T-helper 2 cell treated with Interferon-gamma antibody and Interleukin-4, amounts not matched to agents 100 ng/mL and 5 ng/mL, for 36 hours (primary cell): ENCODE results near the gene VTI1A. TPM values are rescaled to one million over a fixed set of nuclear protein-coding genes. Genes with fewer than 3 reads are reported as not detected.

Experiments used
- intact Hi-C: fragments of 100-400 bp; cut with micrococcal nuclease; formaldehyde crosslinking; loops from one replicate; pipeline ENCODE4 v1.15.1; 2023
- total RNA-seq: library from RNA; stranded (reverse); gene quantifications from 2 replicates; pipeline ENCODE4 v1.2.3, GENCODE V29; 2022

Gene VTI1A
- total RNA-seq, 1 donor from 2014 or later = 41.5 TPM

DNA sequence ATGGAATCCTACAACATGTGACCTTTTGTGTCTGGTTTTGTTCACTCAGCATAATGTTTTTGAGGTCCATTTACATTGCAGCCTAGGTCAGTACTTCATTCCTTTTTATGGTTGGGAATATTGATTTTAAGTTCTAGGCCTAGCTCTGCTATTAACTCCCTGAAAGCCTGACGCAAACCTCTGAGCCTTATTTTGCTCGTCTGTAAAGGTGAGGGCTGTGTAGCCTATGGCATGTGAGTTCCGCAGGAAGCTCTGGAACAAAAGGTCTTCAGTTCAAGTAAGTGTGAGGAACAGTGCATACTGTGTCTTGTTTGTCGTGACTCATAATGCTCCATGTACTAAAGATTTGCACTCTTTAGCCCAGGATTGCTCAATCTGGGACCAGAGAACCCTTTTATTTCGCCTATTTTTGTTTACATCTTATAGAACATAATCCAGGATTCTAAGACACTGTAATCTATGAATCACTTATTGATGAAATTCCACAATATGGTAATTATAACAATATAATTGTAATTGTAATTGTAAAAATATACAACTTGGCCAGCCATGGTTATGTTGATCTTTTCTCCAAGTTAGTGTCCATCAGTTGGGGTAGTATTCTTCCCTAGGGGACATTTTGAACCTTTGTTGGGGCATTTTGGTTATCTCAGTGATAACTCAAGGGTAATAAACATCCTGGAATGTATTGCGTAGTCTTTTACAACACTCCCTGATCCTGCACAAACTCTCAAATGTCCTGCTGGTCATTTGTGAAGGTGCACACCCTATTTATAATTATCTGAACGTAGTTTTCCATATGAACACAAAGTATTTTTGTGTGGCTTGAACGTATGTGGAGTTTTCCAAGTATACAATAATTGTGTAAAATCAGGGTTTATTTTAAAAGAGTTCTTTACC is 184.7 kb downstream of the VTI1A start:
- intact Hi-C loops = no loop called here

DNA sequence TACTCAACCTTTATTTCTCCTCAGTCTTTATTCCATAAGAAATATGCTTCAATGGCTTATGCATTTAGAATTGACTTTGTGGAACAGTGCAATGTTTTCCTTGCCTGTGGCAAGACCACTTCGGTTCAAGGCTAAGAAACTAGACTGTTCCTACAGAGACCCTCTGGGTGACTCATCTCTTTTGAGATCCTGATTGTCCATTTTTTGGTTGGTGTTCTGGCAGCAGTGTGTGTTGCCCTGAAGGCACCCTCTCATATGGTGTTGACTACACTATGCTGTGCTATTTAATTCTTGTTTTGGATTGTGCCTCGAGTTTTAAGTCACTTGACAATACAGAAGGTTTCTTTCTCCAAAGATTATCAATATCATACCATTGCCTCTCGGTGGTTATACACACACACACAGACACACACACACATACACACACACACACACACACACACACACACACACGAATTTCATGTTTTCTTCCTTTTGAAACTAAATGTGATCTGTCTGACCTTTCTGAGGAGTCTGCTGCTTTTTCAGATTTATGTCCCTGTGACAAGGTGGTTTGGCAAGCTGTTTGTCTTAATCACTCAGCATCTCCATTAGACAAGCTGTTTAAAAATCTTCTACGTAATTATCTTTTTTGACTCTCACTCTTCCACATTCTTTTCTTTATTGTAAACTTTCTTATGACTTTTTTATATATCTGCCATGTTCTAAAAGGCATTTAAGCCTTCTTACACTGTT is 187.2 kb downstream of the VTI1A start:
- intact Hi-C loops = no loop called here

DNA sequence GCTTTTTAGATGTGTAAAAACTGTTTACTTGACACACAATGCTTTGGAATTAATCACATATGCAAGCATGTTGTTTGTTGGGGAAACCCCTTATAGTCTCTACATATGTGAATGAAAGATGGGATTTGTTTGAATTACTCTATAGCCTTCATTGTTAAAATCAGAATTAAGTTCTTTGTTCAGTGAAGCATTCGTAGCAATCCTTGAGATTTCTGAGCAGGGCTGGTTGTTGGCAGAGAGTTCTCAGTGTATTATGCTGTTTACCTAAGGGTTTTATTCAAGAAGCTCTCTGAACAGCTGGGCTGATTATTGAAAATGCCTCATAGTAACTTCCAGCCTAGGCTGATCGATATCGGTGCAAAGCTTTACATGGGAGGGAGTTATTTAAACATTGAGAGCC is 190.9 kb downstream of the VTI1A start:
- intact Hi-C loops = no loop called here

DNA sequence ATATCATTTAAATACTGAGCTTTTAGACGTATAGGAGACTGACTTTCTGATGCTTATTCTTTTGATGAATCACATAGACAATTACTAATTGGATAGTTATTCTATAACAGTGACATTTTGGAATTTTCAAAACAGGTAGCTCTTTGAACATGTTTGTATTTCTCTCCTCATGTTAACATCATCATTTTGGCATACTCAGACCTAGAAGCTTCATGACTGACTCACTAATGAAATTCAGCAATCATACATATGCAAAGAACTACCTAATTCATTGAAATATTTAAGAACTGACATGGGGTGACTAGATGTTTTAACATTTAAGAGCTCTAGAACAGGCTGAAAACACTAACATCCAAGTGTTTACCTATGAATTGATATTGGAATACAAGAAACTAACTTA is 192.3 kb downstream of the VTI1A start:
- intact Hi-C loops = no loop called here

DNA sequence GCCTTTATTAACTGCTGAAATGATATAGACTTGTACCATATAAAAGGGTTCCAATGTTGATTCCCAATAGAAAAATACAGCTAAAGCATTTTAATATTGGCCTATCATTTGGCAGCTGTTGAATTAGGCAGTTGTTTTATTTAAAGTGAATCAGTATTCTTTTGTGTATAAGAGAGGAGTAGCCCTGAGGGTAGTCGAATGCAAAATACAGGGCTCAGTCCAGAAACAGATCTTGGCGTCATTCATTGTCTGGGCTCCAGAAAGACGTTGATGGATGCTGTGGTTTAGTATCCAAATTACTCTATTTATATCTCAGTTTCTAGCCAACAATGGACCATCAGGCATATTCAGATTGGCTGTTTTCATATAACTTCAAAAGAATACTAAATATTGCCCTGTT is 193.6 kb downstream of the VTI1A start:
- intact Hi-C loops = no loop called here

DNA sequence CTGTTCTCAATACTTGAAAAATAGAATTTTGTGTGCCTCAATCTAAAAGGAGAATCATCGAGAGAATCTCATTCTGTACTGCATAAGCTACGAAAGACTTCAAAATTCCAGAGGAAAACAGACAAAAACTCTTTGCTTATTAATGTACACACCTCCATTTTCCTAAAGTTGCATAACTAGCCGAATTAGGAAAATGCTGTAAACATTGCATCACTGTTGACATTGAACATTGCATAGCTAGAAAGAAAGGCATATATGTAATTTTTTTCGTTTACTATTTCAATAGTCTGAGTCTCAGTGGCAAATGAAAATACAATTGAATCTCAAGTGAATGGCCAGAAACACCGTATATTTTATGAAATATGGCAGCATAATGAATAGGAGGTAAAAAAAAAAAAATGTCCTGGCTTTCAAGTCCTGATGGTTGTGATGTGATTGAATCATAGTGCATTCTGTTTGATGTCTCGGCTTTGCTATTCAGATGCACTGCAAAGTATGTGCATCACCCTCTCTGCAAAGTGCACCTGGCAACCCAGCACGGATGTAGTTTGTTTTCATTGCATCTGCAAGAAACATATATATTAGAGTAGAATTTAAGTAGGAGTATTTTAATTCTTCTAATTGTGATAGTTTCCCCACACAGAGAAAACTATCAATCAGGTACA is 196.7 kb downstream of the VTI1A start:
- intact Hi-C loops = no loop called here

DNA sequence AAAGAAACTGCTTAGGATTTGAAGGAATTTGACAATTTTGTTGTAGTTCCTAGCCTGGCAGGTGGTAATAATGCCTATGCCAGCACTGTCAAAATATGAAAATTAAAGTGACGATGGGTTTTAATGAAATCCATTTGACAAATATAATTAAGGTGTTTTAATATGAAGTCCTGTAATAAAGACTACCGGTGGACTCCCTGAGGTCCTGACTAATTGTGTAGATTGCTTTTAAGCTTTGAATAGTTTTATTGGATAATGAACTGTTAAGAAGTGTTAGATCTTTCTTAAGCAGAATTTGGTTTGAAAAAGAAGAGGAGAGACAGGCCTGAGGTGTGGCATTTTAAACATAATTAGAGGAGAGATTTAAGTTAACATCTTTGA is 197.2 kb downstream of the VTI1A start:
- intact Hi-C loops = no loop called here

DNA sequence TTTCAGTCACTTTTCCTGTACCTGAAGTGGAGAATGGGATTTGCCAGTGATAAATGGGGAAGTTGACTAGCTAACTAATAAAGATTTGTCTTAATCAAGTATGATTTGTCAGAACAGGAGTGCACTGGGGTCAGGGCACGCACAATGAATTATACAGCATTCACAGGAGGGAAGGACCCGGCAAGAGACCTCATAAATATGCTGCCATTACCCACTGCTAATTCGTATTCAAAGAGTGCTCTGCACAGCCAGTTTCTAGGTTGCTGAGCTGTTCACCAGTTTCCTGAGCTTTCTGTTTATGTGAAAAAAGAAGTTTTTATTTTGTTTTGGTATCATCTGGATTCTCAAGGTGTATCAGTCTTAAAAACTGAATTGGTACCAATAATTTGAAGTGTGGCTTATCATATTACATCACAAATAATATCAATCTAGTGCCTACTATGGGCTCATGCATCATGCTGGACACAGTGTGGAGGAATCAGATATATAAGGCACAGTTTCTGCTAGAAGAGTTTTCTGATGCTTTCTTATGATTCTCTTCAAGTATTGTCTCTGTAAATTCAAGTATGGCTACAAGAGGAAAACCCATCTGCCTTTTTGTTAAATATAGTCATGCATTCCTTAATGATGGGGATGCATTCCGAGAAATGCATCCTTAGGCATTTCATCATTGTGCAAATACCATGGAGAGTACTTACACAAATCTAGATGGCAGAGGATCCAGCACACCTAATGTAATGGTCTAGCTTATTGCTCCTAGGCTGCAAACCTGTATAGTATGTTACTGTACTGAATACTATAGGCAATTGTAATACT is 202.2 kb downstream of the VTI1A start:
- intact Hi-C loops = no loop called here

DNA sequence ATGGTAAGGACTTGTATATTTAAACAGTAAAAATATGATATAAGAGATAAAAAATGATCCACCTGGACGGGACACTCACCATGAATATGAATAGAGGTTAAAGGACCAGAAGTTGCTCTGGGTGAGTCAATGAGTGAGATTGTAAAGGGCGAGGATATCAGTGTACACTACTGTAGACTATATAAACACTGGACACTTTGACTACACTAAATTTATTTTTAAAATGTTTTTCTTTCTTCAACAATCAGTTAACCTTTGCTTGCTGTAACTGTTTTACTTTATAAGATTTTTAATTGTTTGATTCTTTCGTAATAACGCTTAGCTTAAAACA is 202.8 kb downstream of the VTI1A start:
- intact Hi-C loops = no loop called here

DNA sequence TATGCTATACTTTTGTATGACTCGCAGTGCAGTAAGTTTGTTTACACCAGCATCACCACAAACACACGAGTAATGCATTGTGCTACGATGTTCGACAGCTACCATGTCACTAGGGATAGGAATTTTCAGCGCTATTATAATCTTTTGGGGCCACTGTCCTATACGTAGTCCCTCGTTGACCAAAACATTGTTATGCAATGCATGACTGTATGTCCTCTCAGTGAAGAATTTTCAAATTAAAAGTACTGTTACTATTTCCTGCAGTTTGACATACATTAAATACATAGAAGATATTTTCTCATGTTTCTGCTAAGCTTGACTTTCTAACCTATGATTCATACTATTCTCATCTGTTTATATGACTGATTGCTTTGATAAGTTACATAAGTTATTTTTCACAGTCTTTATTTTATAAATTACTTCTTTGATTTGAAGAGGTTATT is 203.6 kb downstream of the VTI1A start:
- intact Hi-C loops = no loop called here

DNA sequence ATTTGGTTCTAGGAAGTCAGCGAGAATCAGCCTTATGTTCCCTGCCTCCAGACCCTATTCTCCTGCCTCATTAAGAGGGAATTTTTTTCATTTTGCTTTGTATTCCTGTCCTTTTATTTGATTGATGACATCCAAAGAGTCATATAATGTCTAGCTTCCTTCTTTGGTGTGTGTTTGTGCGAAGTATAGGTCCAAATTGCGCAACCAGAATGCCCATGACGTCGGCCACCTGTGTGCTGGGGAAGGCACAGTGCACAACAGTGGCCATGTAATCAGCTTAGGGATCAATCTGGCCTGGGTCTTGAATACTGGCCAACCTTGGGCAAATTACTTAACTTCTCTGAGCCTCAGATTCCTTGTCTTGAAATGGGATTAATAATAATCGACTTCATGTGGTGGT is 206.2 kb downstream of the VTI1A start:
- intact Hi-C loops = no loop called here

DNA sequence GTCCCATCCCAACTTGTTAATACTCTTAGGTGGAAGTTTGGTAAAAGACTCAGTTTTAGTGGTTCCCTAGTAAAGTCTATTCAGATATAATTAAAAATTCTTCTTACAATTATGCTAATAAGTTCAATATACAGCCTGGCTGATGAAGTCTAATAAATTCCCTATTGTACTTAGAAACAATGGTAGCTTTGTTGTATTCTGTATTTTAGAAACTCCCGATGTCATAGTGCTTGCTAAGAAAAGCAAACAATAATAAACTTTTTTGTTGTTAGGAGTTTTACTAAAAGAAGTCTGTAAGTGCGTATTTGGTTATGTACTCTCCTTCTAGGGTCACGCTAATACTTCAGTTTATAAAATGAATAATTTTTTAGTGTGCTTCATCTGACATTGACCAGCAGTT is 206.8 kb downstream of the VTI1A start:
- intact Hi-C loops = no loop called here

DNA sequence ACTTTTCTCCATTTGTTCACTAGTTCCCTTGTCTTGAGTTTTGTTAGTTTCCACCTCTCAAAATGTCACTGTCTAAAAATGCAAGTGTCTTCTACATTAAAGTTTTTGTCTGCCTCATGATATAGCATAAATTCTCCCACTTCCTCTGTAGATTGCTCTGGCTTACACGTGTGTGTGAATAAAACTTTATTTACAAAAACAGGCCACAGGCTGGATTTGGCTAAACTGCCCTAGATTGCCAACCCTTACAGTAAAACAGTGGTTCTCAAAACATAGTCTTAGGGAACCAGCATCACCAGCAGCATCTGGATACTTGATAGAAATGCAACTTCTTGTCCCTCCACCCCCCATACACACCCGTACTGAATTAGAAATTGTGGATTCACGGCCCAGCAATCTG is 207.8 kb downstream of the VTI1A start:
- intact Hi-C loops = no loop called here

DNA sequence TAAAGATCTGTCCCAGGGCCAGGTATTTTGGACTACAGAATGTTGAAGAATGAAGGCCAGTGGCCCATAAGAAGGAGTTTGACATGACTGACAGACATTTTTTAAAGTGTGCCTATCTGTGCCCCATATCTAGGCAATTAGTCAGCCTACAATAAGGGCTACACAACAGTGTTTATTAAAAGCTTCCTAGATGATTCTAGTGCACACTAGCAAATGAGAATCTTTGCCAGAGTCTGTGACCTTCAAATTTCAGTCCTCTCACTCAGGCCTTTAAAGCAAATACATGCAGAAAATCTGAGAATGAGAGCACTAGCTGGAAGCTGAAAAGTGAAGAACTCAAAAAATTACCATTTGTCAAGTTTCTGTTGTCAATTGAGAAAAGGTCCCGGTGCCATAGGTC is 208.7 kb downstream of the VTI1A start:
- intact Hi-C loops = no loop called here

DNA sequence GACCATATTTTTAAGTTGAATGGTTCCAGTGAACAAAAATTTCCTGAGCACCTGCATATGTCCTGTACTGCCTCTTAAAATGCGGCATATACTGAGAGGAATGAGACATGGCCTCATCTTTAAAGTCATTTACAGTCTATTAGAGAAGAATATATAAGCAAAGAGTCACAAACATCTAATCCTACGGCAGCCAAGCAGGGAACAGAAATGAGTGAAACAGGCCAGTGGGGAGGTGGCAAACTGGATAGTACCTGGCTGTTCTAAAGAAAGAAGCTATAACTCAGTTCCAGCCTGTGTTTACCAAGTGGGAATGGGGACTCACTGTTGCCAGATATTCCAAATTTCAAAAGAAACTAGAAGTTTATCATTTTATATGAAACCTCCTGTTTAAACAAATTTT is 211.4 kb downstream of the VTI1A start:
- intact Hi-C loops = no loop called here

DNA sequence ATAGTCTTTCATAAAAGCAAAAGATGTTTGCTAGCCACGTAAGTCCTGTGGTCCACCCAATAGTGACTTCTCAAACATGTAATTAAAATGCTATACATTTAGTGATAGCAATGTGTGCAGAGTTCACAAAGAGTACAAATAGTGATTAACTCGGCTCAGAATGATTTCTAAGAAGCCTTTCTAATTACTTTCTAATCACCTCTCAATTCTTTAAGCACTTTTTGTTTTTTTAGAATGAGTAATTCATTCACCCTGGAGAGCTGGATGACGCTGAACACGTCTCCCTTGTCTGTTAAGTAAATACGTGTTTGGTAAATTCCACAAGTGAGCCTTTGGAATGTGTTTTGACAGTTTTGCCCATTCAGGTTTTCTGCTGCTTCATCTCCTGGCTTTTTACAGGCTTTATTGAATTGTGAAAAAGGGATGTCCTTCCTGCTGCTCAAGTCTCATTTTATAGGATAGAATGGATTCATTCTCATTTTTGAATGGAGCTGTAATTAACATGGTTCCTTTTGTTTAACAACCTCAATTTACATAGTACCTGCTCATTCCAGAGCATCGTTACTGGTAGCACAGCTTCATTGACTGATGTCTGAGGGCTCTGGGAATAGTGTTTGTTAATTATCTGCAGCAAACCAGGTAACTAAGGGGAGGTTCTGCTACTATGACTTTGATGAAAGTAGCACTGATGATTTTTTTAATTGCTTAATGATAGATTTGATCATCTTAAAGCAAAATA is 212.1 kb downstream of the VTI1A start:
- intact Hi-C loops = no loop called here

DNA sequence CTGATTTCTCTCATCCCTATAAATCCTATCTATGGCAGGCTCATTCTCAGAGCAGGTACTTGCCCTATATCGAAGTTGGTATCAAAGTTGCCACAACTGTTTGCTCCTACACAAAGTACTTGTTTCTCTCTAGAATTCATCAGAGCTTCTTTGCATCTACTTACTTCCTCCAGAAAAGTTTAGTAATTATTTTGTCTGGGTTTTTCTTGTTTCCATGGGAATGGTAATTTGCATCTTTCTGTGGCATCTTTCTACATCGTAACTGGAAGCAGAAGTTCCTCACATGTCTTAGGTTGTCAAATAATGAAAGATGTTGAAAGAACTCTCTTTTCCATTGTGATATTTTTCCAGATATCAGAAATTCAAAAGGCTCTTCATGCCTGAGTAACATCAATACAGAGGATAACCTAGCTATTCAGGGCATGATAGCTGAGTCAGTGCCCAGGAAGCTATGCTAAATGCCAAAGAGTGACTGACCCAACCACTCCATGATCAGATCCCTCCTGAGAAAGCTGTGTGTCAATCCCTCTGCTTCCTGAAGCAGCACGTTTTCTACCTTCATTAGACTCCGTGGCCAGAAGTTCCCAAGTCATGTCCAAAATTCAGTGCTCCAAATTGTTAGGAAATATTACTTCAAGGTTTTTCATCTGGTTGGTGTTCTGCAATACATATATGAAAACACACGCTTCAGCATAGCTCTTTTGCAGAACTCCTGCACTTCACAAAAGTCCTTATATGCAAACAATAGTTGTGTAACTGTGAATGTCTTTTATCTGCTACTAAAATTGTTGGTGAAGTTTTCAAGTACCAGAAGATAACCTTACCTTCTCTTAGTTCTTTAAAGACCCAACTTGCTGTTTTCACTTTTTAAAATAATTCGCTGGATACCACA is 216.5 kb downstream of the VTI1A start:
- intact Hi-C loops = no loop called here

DNA sequence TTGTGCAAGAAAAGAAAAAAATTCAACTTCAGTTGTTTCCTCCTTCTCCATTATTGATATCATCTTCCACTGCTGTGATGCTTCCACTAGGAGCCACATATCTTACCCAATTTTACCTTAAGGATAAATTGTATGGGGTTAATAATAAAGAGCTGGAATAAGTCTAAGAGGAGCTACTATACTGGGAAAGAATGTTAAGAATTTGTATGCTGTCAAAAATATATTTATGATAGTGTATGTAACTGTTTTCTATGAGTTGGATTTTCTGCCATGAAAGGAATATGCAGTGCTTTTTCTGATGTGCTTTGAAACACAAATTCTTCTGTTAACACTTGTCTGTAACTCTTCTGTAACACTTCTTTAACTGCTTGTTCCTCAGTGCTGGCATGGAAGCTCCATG is 219.1 kb downstream of the VTI1A start:
- intact Hi-C loops = no loop called here

DNA sequence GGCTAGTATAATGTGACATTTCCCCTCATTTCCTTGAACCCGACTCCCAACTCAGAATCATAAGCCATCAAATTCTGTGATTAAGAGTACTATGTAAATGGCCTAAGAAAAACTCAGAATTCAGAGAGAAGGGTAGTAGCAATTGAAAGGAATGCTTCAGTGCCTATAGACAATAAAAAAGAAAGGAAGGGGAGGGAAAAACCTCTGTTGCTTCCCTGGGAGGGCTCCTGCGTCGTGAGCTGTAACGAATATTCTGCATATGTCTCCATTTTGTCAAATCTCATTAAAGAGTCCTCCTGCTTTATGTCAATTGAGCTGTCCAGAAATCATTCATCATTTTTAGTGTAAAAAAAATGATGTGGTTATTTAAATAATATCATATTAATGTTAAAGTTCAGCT is 223.0 kb downstream of the VTI1A start:
- intact Hi-C loops = no loop called here

DNA sequence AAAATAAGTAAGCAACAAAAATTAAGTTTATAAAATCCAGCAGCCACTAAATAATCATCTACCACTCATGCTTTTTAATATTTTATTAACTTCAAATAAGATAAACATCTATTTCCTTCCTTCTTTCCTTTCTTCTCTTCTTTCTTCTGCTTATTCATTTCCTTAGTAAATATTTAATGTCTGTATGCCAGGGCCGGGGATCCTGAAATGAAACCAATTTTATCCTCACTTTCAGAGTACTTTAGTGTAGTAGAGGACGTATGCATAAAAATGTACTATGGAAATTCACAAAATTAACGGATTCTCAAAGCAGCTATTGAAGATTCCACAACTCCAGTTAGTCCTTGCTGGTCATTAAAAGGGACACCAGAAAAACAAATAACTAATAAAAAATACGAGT is 224.7 kb downstream of the VTI1A start:
- intact Hi-C loops = no loop called here
